HEK293 (cell line): ENCODE measurements around the gene SPRR2A.

Experiments
- CTCF ChIA-PET: fragments of 350-600 bp; formaldehyde crosslinking; extraction: SDS; loops from one replicate; lab custom pipeline; 2021; ENCODE audit warnings: antibody characterized with exemption; lab: Yijun Ruan, JAX
- POLR2A ChIA-PET: fragments of 300-600 bp; formaldehyde crosslinking; extraction: SDS; loops from one replicate; lab custom pipeline; 2020; ENCODE audit warnings: antibody characterized with exemption, inconsistent platforms; lab: Yijun Ruan, JAX
- H3K27ac ChIP-seq: fragments of 200-500 bp; sonication (Bioruptor generic); 2 replicates; pipeline ENCODE4 v1.5.1; 2014; ENCODE audit warnings: low read depth, low read length, control low read depth, inconsistent platforms; ENCODE audit errors: extremely low read depth
- H3K36me3 ChIP-seq, 2 experiments: fragments of 200-500 bp in 1 of 2; sonication (Bioruptor generic) in 1 of 2; 1 replicate in 1 of 2; 2 replicates in 1 of 2; pipeline ENCODE4 v1.5.1; 2014 to 2017; ENCODE audit warnings: inconsistent platforms in 2 of 2, low read length in 2 of 2; ENCODE audit not compliant: control insufficient read depth in 2 of 2, insufficient read depth in 1 of 2
- H3K4me1 ChIP-seq: fragments of 200-500 bp; sonication (Bioruptor generic); 2 replicates; pipeline ENCODE4 v1.5.1; 2014; ENCODE audit warnings: mild to moderate bottlenecking, low read length, inconsistent platforms; ENCODE audit not compliant: control insufficient read depth, insufficient read depth
- H3K4me3 ChIP-seq: 2 replicates; pipeline ENCODE4 v1.5.1; 2011; ENCODE audit warnings: low read depth, mild to moderate bottlenecking, control low read depth, low read length, moderate library complexity
- H3K9me3 ChIP-seq: fragments of 200-500 bp; sonication (Bioruptor generic); 2 replicates; pipeline ENCODE4 v1.5.1; 2014; ENCODE audit warnings: low read depth, low read length, inconsistent platforms; ENCODE audit not compliant: control insufficient read depth, insufficient read depth
- GFI1B ChIP-seq: fragments of 450-650 bp; formaldehyde crosslinking; IDR thresholded peaks from 2 replicates; pipeline ENCODE4 v1.5.1; 2016; ENCODE audit warnings: missing biosample characterization, missing genetic modification characterization
- GLIS2 ChIP-seq: fragments of 450-650 bp; formaldehyde crosslinking; IDR thresholded peaks from 2 replicates; pipeline ENCODE4 v1.5.1; 2016; ENCODE audit warnings: missing biosample characterization, missing genetic modification characterization
- KLF8 ChIP-seq: fragments of 450-650 bp; formaldehyde crosslinking; IDR thresholded peaks from 2 replicates; pipeline ENCODE4 v1.5.1; 2016; ENCODE audit warnings: missing biosample characterization, missing genetic modification characterization
- SP3 ChIP-seq: fragments of 450-650 bp; formaldehyde crosslinking; IDR thresholded peaks from 2 replicates; pipeline ENCODE4 v1.5.1; 2016; ENCODE audit warnings: missing biosample characterization, missing genetic modification characterization
- SP7 ChIP-seq: fragments of 450-650 bp; formaldehyde crosslinking; IDR thresholded peaks from 2 replicates; pipeline ENCODE4 v1.5.1; 2016; ENCODE audit warnings: missing biosample characterization, missing genetic modification characterization
- TRIM28 ChIP-seq: IDR thresholded peaks from 2 replicates; pipeline ENCODE4 v1.6.1; 2011; ENCODE audit warnings: low read length, control low read depth, borderline replicate concordance
- ZNF146 ChIP-seq: fragments of 450-650 bp; formaldehyde crosslinking; IDR thresholded peaks from 2 replicates; pipeline ENCODE4 v1.5.1; 2016; ENCODE audit warnings: missing biosample characterization, missing genetic modification characterization
- ZNF155 ChIP-seq: fragments of 450-650 bp; formaldehyde crosslinking; IDR thresholded peaks from 2 replicates; pipeline ENCODE4 v1.5.1; 2016; ENCODE audit warnings: missing biosample characterization, missing genetic modification characterization
- ZNF2 ChIP-seq: fragments of 450-650 bp; formaldehyde crosslinking; IDR thresholded peaks from 2 replicates; pipeline ENCODE4 v1.5.1; 2016; ENCODE audit warnings: missing biosample characterization, missing genetic modification characterization
- ZNF23 ChIP-seq: fragments of 450-650 bp; formaldehyde crosslinking; IDR thresholded peaks from 2 replicates; pipeline ENCODE4 v1.5.1; 2016; ENCODE audit warnings: missing biosample characterization, missing genetic modification characterization, borderline replicate concordance
- ZNF239 ChIP-seq: fragments of 450-650 bp; formaldehyde crosslinking; IDR thresholded peaks from 2 replicates; pipeline ENCODE4 v1.5.1; 2016; ENCODE audit warnings: missing biosample characterization, missing genetic modification characterization
- ZNF266 ChIP-seq: fragments of 450-650 bp; formaldehyde crosslinking; IDR thresholded peaks from 2 replicates; pipeline ENCODE4 v1.5.1; 2016; ENCODE audit warnings: missing biosample characterization, missing genetic modification characterization, low read depth
- ZNF391 ChIP-seq: fragments of 450-650 bp; formaldehyde crosslinking; IDR thresholded peaks from 2 replicates; pipeline ENCODE4 v1.5.1; 2016; ENCODE audit warnings: low read depth, missing biosample characterization, missing genetic modification characterization, borderline replicate concordance
- ZNF423 ChIP-seq: fragments of 450-650 bp; formaldehyde crosslinking; IDR thresholded peaks from 2 replicates; pipeline ENCODE4 v1.5.1; 2016; ENCODE audit warnings: missing biosample characterization, missing genetic modification characterization
- ZNF501 ChIP-seq: fragments of 450-650 bp; formaldehyde crosslinking; IDR thresholded peaks from 2 replicates; pipeline ENCODE4 v1.5.1; 2016; ENCODE audit warnings: missing biosample characterization, missing genetic modification characterization
- ZNF529 ChIP-seq: fragments of 450-650 bp; formaldehyde crosslinking; IDR thresholded peaks from 2 replicates; pipeline ENCODE4 v1.5.1; 2017; ENCODE audit warnings: missing genetic modification characterization, missing biosample characterization; ENCODE audit not compliant: insufficient replicate concordance
- ZNF548 ChIP-seq: fragments of 450-650 bp; formaldehyde crosslinking; IDR thresholded peaks from 2 replicates; pipeline ENCODE4 v1.5.1; 2016; ENCODE audit warnings: missing biosample characterization, missing genetic modification characterization
- ZNF571 ChIP-seq: fragments of 450-650 bp; formaldehyde crosslinking; IDR thresholded peaks from 2 replicates; pipeline ENCODE4 v1.5.0; 2017; ENCODE audit warnings: missing biosample characterization, missing genetic modification characterization
- ZNF76 ChIP-seq: fragments of 450-650 bp; formaldehyde crosslinking; IDR thresholded peaks from 2 replicates; pipeline ENCODE4; 2016; ENCODE audit warnings: low read depth, missing biosample characterization, missing genetic modification characterization, borderline replicate concordance
- TF ChIP-seq, protein P1 (sequence below): fragments of 450-650 bp; formaldehyde crosslinking; IDR thresholded peaks from 2 replicates; pipeline ENCODE4 v1.5.1; 2017; ENCODE audit warnings: missing biosample characterization, missing genetic modification characterization
- TF ChIP-seq, protein P2 (sequence below): fragments of 450-650 bp; formaldehyde crosslinking; IDR thresholded peaks from 2 replicates; pipeline ENCODE4 v1.5.1; 2016; ENCODE audit warnings: missing biosample characterization, missing genetic modification characterization
- TF ChIP-seq, protein P3 (sequence below): fragments of 450-650 bp; formaldehyde crosslinking; IDR thresholded peaks from 2 replicates; pipeline ENCODE4 v1.5.1; 2016; ENCODE audit warnings: missing biosample characterization, missing genetic modification characterization, low read depth
- TF ChIP-seq, protein P4 (sequence below): fragments of 450-650 bp; formaldehyde crosslinking; IDR thresholded peaks from 2 replicates; pipeline ENCODE4 v1.5.1; 2017; ENCODE audit warnings: missing biosample characterization, mild to moderate bottlenecking, missing genetic modification characterization, moderate library complexity
- TF ChIP-seq, protein P5 (sequence below): fragments of 450-650 bp; IDR thresholded peaks from 2 replicates; pipeline ENCODE4 v1.5.1; 2018; ENCODE audit warnings: missing biosample characterization, mild to moderate bottlenecking, missing genetic modification characterization
- TF ChIP-seq, protein P6 (sequence below): fragments of 450-650 bp; formaldehyde crosslinking; IDR thresholded peaks from 2 replicates; pipeline ENCODE4 v1.5.1; 2016; ENCODE audit warnings: missing biosample characterization, missing genetic modification characterization

SPRR2A gene

DNA sequence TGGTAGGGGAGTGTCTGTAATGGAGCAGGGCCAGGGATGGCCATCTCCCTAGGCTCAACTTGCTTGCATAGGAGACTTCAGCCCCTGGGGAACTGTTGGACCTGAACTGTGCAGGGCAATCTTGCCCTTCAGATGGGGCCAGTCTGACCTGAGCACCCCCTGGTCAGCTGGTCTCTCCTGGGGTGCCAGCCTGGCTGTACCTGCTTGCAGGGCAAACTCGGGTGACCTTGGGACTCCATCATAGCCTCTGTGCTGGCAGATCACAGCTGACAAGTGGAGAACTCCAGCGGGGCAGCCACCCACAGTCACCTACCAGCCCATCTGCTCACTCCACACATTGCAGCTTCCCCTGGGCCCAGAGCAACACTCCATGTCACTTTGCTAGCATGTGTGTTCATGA lies 8.1 kb downstream of the SPRR2A start:
- no peaks in the 10 kb centered on the region for H3K36me3 ChIP-seq
- H3K27ac ChIP-seq: no peak overlapping the region
- ChIA-PET POLR2A (no interaction called here), CTCF (interaction anchor here (1.0 to 1.1 kb wide), 2 partner anchors 9 to 179 kb away, joined by 3 read pairs; no protein-coding TSS in a partner anchor)
- TF ChIP-seq ZNF548 (no peak), GLIS2 (no peak), ZNF239 (no peak), SP7 (tag by site-specific recombination) (no peak), SP3 (tag by site-specific recombination) (no peak), ZNF23 (no peak), ZNF2 (tag by site-specific recombination) (no peak), ZNF146 (tag by site-specific recombination) (no peak), KLF8 (no peak), GFI1B (tag by site-specific recombination) (no peak)
- TF ChIP-seq, protein P1, sequence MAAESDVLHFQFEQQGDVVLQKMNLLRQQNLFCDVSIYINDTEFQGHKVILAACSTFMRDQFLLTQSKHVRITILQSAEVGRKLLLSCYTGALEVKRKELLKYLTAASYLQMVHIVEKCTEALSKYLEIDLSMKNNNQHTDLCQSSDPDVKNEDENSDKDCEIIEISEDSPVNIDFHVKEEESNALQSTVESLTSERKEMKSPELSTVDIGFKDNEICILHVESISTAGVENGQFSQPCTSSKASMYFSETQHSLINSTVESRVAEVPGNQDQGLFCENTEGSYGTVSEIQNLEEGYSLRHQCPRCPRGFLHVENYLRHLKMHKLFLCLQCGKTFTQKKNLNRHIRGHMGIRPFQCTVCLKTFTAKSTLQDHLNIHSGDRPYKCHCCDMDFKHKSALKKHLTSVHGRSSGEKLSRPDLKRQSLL: no peak
- no peaks in the 10 kb centered on the region for H3K9me3 ChIP-seq
- no peak overlapping the region for H3K4me3 ChIP-seq
- no peaks in the 10 kb centered on the region for H3K4me1 ChIP-seq

DNA sequence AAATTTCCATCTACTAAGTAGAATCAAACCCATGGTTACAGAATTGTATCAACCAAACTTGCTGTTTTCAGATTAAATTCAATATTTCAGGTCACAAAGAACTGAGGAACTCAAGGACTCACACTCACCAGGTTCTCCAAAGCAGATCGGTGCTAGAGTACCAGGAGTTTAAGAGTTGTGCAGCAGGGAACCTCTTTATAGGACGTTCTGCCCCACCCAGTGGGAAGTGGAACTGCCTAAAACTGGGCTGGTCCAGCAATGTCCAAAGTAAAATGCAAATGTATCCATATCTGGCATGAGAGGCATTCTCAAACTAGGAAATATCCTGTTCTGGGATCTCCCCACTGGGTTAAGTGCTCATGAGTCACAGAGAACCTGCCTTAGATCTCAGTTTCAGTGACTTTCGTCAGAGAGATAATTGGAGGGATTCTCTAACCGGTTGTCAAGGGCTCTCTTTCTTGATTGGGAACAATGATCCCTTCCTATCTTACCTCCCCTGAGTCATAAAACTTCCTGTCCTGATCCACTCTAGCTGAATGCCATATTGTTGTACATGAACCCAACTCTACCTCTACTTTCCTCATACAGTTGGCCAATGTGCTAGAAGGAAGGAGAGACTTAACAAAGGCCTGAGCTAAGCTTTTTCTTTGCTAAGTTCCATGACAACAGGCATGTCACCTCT lies 16.2 kb downstream of the SPRR2A start, which contains the start of gene SPRR2D:
SPRR2D (minus strand) TSS at position 171 of the 682 bp plus-strand sequence. CDS start 774 bp downstream, outside the sequence.
- Histone ChIP-seq H3K36me3 (no peaks in the 10 kb centered on the region), H3K4me3 (no peak within 1 kb of the TSS), H3K27ac (no peak within 1 kb of the TSS), H3K4me1 (no peaks in the 10 kb centered on the region), H3K9me3 (no peaks in the 10 kb centered on the region)
- TF ChIP-seq, protein P2, sequence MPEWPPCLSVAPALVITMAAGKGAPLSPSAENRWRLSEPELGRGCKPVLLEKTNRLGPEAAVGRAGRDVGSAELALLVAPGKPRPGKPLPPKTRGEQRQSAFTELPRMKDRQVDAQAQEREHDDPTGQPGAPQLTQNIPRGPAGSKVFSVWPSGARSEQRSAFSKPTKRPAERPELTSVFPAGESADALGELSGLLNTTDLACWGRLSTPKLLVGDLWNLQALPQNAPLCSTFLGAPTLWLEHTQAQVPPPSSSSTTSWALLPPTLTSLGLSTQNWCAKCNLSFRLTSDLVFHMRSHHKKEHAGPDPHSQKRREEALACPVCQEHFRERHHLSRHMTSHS: no peak
- no peak for TF ChIP-seq ZNF571 (tag by site-specific recombination)
- TF ChIP-seq ZNF266 (tag by site-specific recombination): no peak
- TF ChIP-seq ZNF76 (tag by site-specific recombination): no peak
- no peak for TF ChIP-seq TRIM28
- ChIA-PET POLR2A (no interaction called here), CTCF (interaction anchor here (1.7 kb wide), 1 partner anchor 8 kb away, joined by 4 read pairs; no protein-coding TSS in a partner anchor)

DNA sequence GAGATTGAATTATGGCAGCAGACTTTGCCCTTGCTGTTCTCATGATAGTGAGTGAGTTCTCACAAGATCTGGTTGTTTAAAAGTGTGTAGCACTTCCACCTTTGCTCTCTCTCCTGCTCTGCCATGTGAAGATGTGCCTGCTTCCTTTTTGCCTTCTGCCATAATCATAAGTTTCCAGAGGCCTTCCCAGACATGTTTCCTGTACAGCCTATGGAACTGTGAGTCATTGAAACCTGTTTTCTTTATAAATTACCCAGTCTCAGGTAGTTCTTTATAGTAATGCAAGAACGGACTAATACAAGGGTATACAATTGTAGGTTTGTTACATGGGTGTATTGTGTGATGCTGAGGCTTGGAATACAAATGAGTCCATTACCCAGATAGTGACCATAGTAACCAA lies 22.1 kb downstream of the SPRR2A start:
- CTCF ChIA-PET: interaction anchor here (0.6 kb wide), 1 partner anchor 36 kb away, joined by 3 read pairs; no protein-coding TSS in a partner anchor
- TF ChIP-seq ZNF501 (tag by site-specific recombination) (no peak), ZNF529 (tag by site-specific recombination) (no peak), ZNF146 (tag by site-specific recombination) (no peak), ZNF391 (no peak), ZNF155 (tag by site-specific recombination) (no peak), ZNF423 (no peak)
- TF ChIP-seq, protein P3, sequence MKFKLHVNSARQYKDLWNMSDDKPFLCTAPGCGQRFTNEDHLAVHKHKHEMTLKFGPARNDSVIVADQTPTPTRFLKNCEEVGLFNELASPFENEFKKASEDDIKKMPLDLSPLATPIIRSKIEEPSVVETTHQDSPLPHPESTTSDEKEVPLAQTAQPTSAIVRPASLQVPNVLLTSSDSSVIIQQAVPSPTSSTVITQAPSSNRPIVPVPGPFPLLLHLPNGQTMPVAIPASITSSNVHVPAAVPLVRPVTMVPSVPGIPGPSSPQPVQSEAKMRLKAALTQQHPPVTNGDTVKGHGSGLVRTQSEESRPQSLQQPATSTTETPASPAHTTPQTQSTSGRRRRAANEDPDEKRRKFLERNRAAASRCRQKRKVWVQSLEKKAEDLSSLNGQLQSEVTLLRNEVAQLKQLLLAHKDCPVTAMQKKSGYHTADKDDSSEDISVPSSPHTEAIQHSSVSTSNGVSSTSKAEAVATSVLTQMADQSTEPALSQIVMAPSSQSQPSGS (tag by site-specific recombination): no peak
- TF ChIP-seq, protein P4, sequence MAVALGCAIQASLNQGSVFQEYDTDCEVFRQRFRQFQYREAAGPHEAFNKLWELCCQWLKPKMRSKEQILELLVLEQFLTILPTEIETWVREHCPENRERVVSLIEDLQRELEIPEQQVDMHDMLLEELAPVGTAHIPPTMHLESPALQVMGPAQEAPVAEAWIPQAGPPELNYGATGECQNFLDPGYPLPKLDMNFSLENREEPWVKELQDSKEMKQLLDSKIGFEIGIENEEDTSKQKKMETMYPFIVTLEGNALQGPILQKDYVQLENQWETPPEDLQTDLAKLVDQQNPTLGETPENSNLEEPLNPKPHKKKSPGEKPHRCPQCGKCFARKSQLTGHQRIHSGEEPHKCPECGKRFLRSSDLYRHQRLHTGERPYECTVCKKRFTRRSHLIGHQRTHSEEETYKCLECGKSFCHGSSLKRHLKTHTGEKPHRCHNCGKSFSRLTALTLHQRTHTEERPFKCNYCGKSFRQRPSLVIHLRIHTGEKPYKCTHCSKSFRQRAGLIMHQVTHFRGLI: no peak
- TF ChIP-seq, protein P5, sequence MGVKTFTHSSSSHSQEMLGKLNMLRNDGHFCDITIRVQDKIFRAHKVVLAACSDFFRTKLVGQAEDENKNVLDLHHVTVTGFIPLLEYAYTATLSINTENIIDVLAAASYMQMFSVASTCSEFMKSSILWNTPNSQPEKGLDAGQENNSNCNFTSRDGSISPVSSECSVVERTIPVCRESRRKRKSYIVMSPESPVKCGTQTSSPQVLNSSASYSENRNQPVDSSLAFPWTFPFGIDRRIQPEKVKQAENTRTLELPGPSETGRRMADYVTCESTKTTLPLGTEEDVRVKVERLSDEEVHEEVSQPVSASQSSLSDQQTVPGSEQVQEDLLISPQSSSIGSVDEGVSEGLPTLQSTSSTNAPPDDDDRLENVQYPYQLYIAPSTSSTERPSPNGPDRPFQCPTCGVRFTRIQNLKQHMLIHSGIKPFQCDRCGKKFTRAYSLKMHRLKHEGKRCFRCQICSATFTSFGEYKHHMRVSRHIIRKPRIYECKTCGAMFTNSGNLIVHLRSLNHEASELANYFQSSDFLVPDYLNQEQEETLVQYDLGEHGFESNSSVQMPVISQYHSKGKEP (tag by site-specific recombination): no peak
- TF ChIP-seq, protein P6, sequence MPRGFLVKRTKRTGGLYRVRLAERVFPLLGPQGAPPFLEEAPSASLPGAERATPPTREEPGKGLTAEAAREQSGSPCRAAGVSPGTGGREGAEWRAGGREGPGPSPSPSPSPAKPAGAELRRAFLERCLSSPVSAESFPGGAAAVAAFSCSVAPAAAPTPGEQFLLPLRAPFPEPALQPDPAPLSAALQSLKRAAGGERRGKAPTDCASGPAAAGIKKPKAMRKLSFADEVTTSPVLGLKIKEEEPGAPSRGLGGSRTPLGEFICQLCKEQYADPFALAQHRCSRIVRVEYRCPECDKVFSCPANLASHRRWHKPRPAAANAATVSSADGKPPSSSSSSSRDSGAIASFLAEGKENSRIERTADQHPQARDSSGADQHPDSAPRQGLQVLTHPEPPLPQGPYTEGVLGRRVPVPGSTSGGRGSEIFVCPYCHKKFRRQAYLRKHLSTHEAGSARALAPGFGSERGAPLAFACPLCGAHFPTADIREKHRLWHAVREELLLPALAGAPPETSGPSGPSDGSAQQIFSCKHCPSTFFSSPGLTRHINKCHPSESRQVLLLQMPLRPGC (tag by site-specific recombination): no peak

More for the DNA sequence above, 22.1 kb downstream of the SPRR2A start:
- Histone ChIP-seq H3K4me1 (no peaks in the 10 kb centered on the region), H3K27ac (no peak overlapping the region), H3K4me3 (no peak overlapping the region), H3K9me3 (no peaks in the 10 kb centered on the region), H3K36me3 (no peaks in the 10 kb centered on the region)
- POLR2A ChIA-PET: no interaction called here
